DND-41 (cell line): Measurements from ENCODE around the gene FDXR.

Source experiments
- CTCF ChIP-seq: IDR thresholded peaks from 2 replicates; pipeline ENCODE4 v1.5.1; 2012; ENCODE audit warnings: borderline replicate concordance, low read length, moderate library complexity, mild to moderate bottlenecking; ENCODE audit not compliant: poor library complexity, severe bottlenecking; ENCODE audit errors: extremely low read depth
- EZH2 ChIP-seq: IDR thresholded peaks from 3 replicates; pipeline ENCODE4 v1.6.1; 2012; ENCODE audit warnings: borderline replicate concordance, low read depth, mild to moderate bottlenecking, moderate library complexity, low read length, inconsistent platforms; ENCODE audit not compliant: severe bottlenecking

- no peak for TF ChIP-seq CTCF
- TF ChIP-seq EZH2: no peak
Measured at GRCh38 chr17:74919440-74920305, 46.9 kb upstream of the FDXR start.
